Neural cell (in vitro differentiated cells): ENCODE measurements around the gene ADCY1. TPM values are rescaled to one million over a fixed set of nuclear protein-coding genes. Genes with fewer than 3 reads are reported as not detected.

Experiments used
- H2AFZ ChIP-seq: fragments of 200-600, 300-800 bp; sonication (generic), shearing (Covaris generic); 2 replicates; pipeline ENCODE4 v1.6.0; 2014; ENCODE audit warnings: low read depth, mild to moderate bottlenecking, antibody characterized with exemption, low read length, moderate library complexity
- H3F3A ChIP-seq: fragments of 200-600 bp; shearing (Covaris generic); 2 replicates; pipeline ENCODE4 v1.6.1; 2016; ENCODE audit warnings: mild to moderate bottlenecking, moderate library complexity, mixed read lengths, antibody characterized with exemption, low read length; ENCODE audit not compliant: insufficient read depth, poor library complexity, severe bottlenecking
- H3K27ac ChIP-seq: fragments of 200-600, 300-800 bp; sonication (generic), shearing (Covaris generic); 2 replicates; pipeline ENCODE4 v1.5.1; 2014; ENCODE audit warnings: mild to moderate bottlenecking, low read length, moderate library complexity
- H3K27me3 ChIP-seq: fragments of 300-800, 200-600 bp; sonication (generic), shearing (Covaris generic); 2 replicates; pipeline ENCODE4 v1.6.0; 2014; ENCODE audit warnings: mild to moderate bottlenecking, low read depth, low read length, moderate library complexity; ENCODE audit not compliant: insufficient read depth
- H3K36me3 ChIP-seq: fragments of 300-800, 200-600 bp; sonication (generic), shearing (Covaris generic); 2 replicates; pipeline ENCODE4 v1.5.1; 2014; ENCODE audit warnings: mild to moderate bottlenecking, antibody characterized with exemption, low read length, moderate library complexity; ENCODE audit not compliant: insufficient read depth
- H3K4me2 ChIP-seq: fragments of 300-800, 200-600 bp; sonication (generic), shearing (Covaris generic); 2 replicates; pipeline ENCODE4 v1.6.0; 2014; ENCODE audit warnings: mild to moderate bottlenecking, low read length
- H3K4me3 ChIP-seq: fragments of 300-800, 200-600 bp; sonication (generic), shearing (Covaris generic); 2 replicates; pipeline ENCODE4 v1.5.1; 2014; ENCODE audit warnings: mild to moderate bottlenecking, low read length, moderate library complexity
- H3K79me2 ChIP-seq: fragments of 200-600 bp; shearing (Covaris generic); replicated peaks from 2 replicates; pipeline ENCODE4 v1.6.0; 2014; ENCODE audit warnings: mild to moderate bottlenecking, low read length, moderate library complexity; ENCODE audit not compliant: insufficient read depth
- H3K9ac ChIP-seq: fragments of 300-800, 200-600 bp; sonication (generic), shearing (Covaris generic); 2 replicates; pipeline ENCODE4 v1.6.1; 2016; ENCODE audit warnings: mild to moderate bottlenecking, low read length, mixed read lengths
- H3K9me2 ChIP-seq: fragments of 200-600 bp; shearing (Covaris generic); 2 replicates; pipeline ENCODE4 v1.6.1; 2016; ENCODE audit warnings: mild to moderate bottlenecking, low read length, mixed read lengths; ENCODE audit not compliant: insufficient read depth
- H3K9me3 ChIP-seq: fragments of 200-600, 300-800 bp; sonication (generic), shearing (Covaris generic); 2 replicates; pipeline ENCODE4 v1.6.1; 2016; ENCODE audit warnings: mild to moderate bottlenecking, mixed run types, low read length, moderate library complexity, mixed read lengths
- H4K20me1 ChIP-seq: fragments of 200-600 bp; shearing (Covaris generic); 2 replicates; pipeline ENCODE4 v1.6.1; 2016; ENCODE audit warnings: mild to moderate bottlenecking, mixed run types; ENCODE audit not compliant: insufficient read depth
- EP300 ChIP-seq: fragments of 450-650 bp; conservative IDR thresholded peaks from 2 replicates; pipeline ENCODE4 v1.6.1; 2014; ENCODE audit warnings: antibody characterized with exemption, mild to moderate bottlenecking, moderate library complexity; ENCODE audit not compliant: poor library complexity, severe bottlenecking
- EZH2 ChIP-seq: fragments of 200-600, 300-800 bp; shearing (Covaris generic), sonication (generic); IDR thresholded peaks from 2 replicates; pipeline ENCODE4 v1.6.1; 2014; ENCODE audit warnings: antibody characterized with exemption, low read length, borderline replicate concordance, mild to moderate bottlenecking; ENCODE audit not compliant: insufficient read depth, poor library complexity, severe bottlenecking
- MXI1 ChIP-seq: fragments of 450-650 bp; conservative IDR thresholded peaks from 2 replicates; pipeline ENCODE4 v1.6.1; 2014; ENCODE audit warnings: antibody characterized with exemption, mild to moderate bottlenecking; ENCODE audit not compliant: poor library complexity, severe bottlenecking
- POLR2AphosphoS5 ChIP-seq: IDR thresholded peaks from 2 replicates; pipeline ENCODE4 v1.6.1; 2012
- RAD21 ChIP-seq: fragments of 450-650 bp; conservative IDR thresholded peaks from 2 replicates; pipeline ENCODE4 v1.6.1; 2014; ENCODE audit warnings: antibody characterized with exemption, mild to moderate bottlenecking, moderate library complexity
- SMC3 ChIP-seq: fragments of 450-650 bp; conservative IDR thresholded peaks from 2 replicates; pipeline ENCODE4 v1.6.1; 2014; ENCODE audit warnings: antibody characterized with exemption, mild to moderate bottlenecking, moderate library complexity; ENCODE audit not compliant: poor library complexity
- TAF1 ChIP-seq: IDR thresholded peaks from 2 replicates; pipeline ENCODE4 v1.6.1; 2012; ENCODE audit warnings: low read depth
- polyA plus RNA-seq: library from polyadenylated mRNA; depleted of rRNA; stranded (reverse); fragments of >200 nt; gene quantifications from 2 replicates; pipeline ENCODE4 v1.2.3, GENCODE V29; 2014
- TF ChIP-seq, protein P1 (sequence below): IDR thresholded peaks from 2 replicates; pipeline ENCODE4 v1.6.1; 2012; ENCODE audit warnings: borderline replicate concordance
- TF ChIP-seq, protein P2 (sequence below): fragments of 450-650 bp; IDR thresholded peaks from 2 replicates; pipeline ENCODE4 v1.5.1; 2014; ENCODE audit warnings: antibody characterized with exemption, mild to moderate bottlenecking, moderate library complexity; ENCODE audit not compliant: poor library complexity, severe bottlenecking

Gene ADCY1
- polyA plus RNA-seq, 1 donor from 2014 or later: 14.8 TPM

DNA sequence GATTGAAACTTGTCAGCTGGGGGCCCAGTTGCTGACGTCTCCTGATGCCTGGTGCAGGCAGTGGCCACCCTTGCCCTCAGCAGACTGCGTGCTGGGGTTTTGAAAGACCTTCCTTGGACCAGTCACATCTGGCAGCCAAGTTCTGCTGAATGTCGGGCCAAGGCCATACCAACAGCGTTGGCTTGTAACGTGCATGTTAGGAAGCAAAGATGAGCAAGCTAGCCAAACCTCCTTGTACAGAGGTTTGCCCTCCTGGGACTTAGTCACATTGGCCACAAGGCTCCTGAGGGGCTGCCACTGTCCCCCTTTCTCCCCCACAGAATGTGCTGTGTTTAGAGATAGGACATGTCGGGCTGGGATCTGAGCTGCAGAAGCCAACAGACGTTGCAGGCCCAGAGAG is 49.0 kb downstream of the ADCY1 start:
- Histone ChIP-seq H3K27me3 (no peaks in the 10 kb centered on the region), H3K4me3 (no peak overlapping the region), H4K20me1 (no peaks in the 10 kb centered on the region), H3K9ac (no peak overlapping the region), H3K9me3 (peaks cover 6% of the 10 kb centered on the region), H3K4me2 (no peak overlapping the region), H3K36me3 (no peaks in the 10 kb centered on the region), H3K79me2 (no peaks in the 10 kb centered on the region), H2AFZ (no peak overlapping the region), H3F3A (no peaks in the 10 kb centered on the region), H3K9me2 (no peaks in the 10 kb centered on the region), H3K27ac (no peak overlapping the region)
- no peak for TF ChIP-seq RAD21
- TF ChIP-seq, protein P1, sequence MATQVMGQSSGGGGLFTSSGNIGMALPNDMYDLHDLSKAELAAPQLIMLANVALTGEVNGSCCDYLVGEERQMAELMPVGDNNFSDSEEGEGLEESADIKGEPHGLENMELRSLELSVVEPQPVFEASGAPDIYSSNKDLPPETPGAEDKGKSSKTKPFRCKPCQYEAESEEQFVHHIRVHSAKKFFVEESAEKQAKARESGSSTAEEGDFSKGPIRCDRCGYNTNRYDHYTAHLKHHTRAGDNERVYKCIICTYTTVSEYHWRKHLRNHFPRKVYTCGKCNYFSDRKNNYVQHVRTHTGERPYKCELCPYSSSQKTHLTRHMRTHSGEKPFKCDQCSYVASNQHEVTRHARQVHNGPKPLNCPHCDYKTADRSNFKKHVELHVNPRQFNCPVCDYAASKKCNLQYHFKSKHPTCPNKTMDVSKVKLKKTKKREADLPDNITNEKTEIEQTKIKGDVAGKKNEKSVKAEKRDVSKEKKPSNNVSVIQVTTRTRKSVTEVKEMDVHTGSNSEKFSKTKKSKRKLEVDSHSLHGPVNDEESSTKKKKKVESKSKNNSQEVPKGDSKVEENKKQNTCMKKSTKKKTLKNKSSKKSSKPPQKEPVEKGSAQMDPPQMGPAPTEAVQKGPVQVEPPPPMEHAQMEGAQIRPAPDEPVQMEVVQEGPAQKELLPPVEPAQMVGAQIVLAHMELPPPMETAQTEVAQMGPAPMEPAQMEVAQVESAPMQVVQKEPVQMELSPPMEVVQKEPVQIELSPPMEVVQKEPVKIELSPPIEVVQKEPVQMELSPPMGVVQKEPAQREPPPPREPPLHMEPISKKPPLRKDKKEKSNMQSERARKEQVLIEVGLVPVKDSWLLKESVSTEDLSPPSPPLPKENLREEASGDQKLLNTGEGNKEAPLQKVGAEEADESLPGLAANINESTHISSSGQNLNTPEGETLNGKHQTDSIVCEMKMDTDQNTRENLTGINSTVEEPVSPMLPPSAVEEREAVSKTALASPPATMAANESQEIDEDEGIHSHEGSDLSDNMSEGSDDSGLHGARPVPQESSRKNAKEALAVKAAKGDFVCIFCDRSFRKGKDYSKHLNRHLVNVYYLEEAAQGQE: no peak
- no peak for TF ChIP-seq TAF1
- TF ChIP-seq, protein P2, sequence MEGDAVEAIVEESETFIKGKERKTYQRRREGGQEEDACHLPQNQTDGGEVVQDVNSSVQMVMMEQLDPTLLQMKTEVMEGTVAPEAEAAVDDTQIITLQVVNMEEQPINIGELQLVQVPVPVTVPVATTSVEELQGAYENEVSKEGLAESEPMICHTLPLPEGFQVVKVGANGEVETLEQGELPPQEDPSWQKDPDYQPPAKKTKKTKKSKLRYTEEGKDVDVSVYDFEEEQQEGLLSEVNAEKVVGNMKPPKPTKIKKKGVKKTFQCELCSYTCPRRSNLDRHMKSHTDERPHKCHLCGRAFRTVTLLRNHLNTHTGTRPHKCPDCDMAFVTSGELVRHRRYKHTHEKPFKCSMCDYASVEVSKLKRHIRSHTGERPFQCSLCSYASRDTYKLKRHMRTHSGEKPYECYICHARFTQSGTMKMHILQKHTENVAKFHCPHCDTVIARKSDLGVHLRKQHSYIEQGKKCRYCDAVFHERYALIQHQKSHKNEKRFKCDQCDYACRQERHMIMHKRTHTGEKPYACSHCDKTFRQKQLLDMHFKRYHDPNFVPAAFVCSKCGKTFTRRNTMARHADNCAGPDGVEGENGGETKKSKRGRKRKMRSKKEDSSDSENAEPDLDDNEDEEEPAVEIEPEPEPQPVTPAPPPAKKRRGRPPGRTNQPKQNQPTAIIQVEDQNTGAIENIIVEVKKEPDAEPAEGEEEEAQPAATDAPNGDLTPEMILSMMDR: no peak
- no peak for TF ChIP-seq POLR2AphosphoS5
- TF ChIP-seq EP300: no peak
- TF ChIP-seq MXI1: no peak

DNA sequence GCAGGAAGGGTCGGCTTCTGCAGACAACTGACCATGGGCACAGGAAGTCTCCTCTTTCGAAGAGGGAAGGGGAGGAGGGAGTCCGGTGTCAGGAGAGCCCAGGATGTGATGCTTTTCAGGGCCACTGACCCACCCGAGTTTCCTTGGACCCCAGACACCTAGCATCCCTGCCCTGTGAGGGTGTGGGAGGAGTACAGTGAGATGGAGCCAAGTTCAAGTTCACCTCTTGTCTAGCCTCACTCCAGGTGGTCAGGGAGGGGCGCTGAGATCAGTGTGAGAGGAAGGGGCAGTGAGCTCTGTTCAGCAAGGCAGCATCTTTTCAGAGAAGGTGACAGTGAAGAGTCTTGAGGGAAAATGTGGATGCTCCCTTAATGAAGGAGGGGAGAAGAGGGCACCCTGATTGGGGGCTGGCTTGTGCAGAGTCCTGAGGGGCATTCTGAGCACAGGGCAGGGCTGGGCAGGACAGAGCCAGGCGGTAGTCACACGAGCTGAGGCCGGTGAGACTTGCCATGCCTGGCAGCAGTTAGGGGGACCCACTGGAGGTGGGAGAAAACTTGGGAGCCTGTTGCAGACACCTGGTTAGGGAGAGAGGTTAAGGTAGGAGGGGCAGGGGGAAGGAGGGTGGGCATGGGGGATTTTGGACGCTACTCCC is 49.7 kb downstream of the ADCY1 start:
- no peaks in the 10 kb centered on the region for H3K27me3 ChIP-seq
- no peaks in the 10 kb centered on the region for H4K20me1 ChIP-seq
- H3K79me2 ChIP-seq: no peaks in the 10 kb centered on the region
- no peak overlapping the region for H2AFZ ChIP-seq
- no peaks in the 10 kb centered on the region for H3K9me2 ChIP-seq
- H3K36me3 ChIP-seq: no peaks in the 10 kb centered on the region
- H3K9ac ChIP-seq: no peak overlapping the region
- peaks cover 6% of the 10 kb centered on the region for H3K9me3 ChIP-seq
- no peak overlapping the region for H3K4me2 ChIP-seq
- no peak overlapping the region for H3K27ac ChIP-seq
- no peaks in the 10 kb centered on the region for H3F3A ChIP-seq
- H3K4me3 ChIP-seq: no peak overlapping the region
- TF ChIP-seq, protein P2: no peak
- TF ChIP-seq EP300: no peak
- TF ChIP-seq, protein P1: no peak
- no peak for TF ChIP-seq TAF1
- no peak for TF ChIP-seq RAD21
- no peak for TF ChIP-seq SMC3
- no peak for TF ChIP-seq POLR2AphosphoS5
- TF ChIP-seq EZH2: no peak
- no peak for TF ChIP-seq MXI1
